ENCODE measurements around the gene TSPAN16.

Gene TSPAN16

GRCh38 chr19:11323601-11324078, 27.7 kb downstream of the TSPAN16 start:
- POLR2A ChIA-PET, result interaction anchor here (1.0 to 3.0 kb wide), 2 partner anchors 16 to 51 kb away, joined by 3 to 15 read pairs; partner anchors contain the start of genes RAB3D and SWSAP1

GRCh38 chr19:11324079-11324661, 28.2 kb downstream of the TSPAN16 start:
- Histone ChIP-seq H3K27ac (ENCODE audit: insufficient read depth in 1 of 2, low read depth in 1 of 2, low read length in 2 of 2, poor library complexity in 1 of 2, severe bottlenecking in 2 of 2) (peak overlapping the region; percentile 87 to 94), H3K4me1 (ENCODE audit: control extremely low read depth in 1 of 4, control insufficient read depth in 4 of 4, insufficient read depth in 4 of 4, low read length in 3 of 4) (peaks cover 26 to 73% (median 70%) of the 10 kb centered on the region in 4 experiments), H3K4me3 (ENCODE audit: control insufficient read depth in 1 of 7, extremely low read depth in 1 of 7, insufficient read depth in 4 of 7, low read depth in 2 of 7, low read length in 6 of 7) (peak overlapping the region in 4 of 7 experiments; percentile 36 to 54 (median 48)), H3K9me3 (ENCODE audit: control extremely low read depth in 1 of 5, control insufficient read depth in 4 of 5, insufficient read depth in 2 of 5, low read depth in 1 of 5, low read length in 4 of 5) (no peaks in the 10 kb centered on the region), H3K36me3 (ENCODE audit: control insufficient read depth in 4 of 4, insufficient read depth in 4 of 4, low read length in 3 of 4) (peaks cover 3 to 36% (median 8%) of the 10 kb centered on the region in 4 experiments), H3K27me3 (replicated peaks in 2 of 5; ENCODE audit: control insufficient read depth in 4 of 5, insufficient read depth in 5 of 5, low read length in 4 of 5) (no peaks in the 10 kb centered on the region)
- ChIA-PET CTCF (interaction anchor here (0.9 to 2.8 kb wide), 7 partner anchors 9 to 59 kb away, joined by 3 to 18 read pairs (median 4); no protein-coding TSS in a partner anchor), POLR2A (interaction anchor here (0.8 to 3.0 kb wide), 3 partner anchors 13 to 28 kb away, joined by 3 to 15 read pairs (median 5); partner anchors contain the start of genes RAB3D and TSPAN16)
- WGBS (ENCODE audit: insufficient coverage), result 0% methylated on average over 9 of the region's 10 CpGs
- peak; percentile 95 to 98 (median 98) for DNase-seq

More at GRCh38 chr19:11323601-11324078, 27.7 kb downstream of the TSPAN16 start:
- Histone ChIP-seq H3K27me3 (replicated peaks in 2 of 5; ENCODE audit: control insufficient read depth in 4 of 5, insufficient read depth in 5 of 5, low read length in 4 of 5) (no peaks in the 10 kb centered on the region), H3K4me1 (ENCODE audit: control extremely low read depth in 1 of 4, control insufficient read depth in 4 of 4, insufficient read depth in 4 of 4, low read length in 3 of 4) (peaks cover 26 to 77% (median 75%) of the 10 kb centered on the region in 4 experiments), H3K27ac (ENCODE audit: insufficient read depth in 1 of 2, low read depth in 1 of 2, low read length in 2 of 2, poor library complexity in 1 of 2, severe bottlenecking in 2 of 2) (peak overlapping the region; percentile 87 to 94), H3K36me3 (ENCODE audit: control insufficient read depth in 4 of 4, insufficient read depth in 4 of 4, low read length in 3 of 4) (peaks cover 3 to 32% (median 8%) of the 10 kb centered on the region in 4 experiments), H3K9me3 (ENCODE audit: control extremely low read depth in 1 of 5, control insufficient read depth in 4 of 5, insufficient read depth in 2 of 5, low read depth in 1 of 5, low read length in 4 of 5) (no peaks in the 10 kb centered on the region), H3K4me3 (ENCODE audit: control insufficient read depth in 1 of 7, extremely low read depth in 1 of 7, insufficient read depth in 4 of 7, low read depth in 2 of 7, low read length in 6 of 7) (peak overlapping the region in 5 of 7 experiments; percentile 10 to 54 (median 47))
- CTCF ChIA-PET, result interaction anchor here (1.1 to 2.8 kb wide), 7 partner anchors 11 to 59 kb away, joined by 3 to 18 read pairs (median 4); no protein-coding TSS in a partner anchor
- 59% methylated on average over 3 of the region's 5 CpGs for WGBS (ENCODE audit: insufficient coverage)
- DNase-seq, result peak in 1 of 3 donors; percentile 27

GRCh38 chr19:11324748-11325389, 28.9 kb downstream of the TSPAN16 start:
- peaks cover 26 to 68% (median 67%) of the 10 kb centered on the region in 4 experiments for H3K4me1 ChIP-seq (ENCODE audit: control extremely low read depth in 1 of 4, control insufficient read depth in 4 of 4, insufficient read depth in 4 of 4, low read length in 3 of 4)
- H3K27ac ChIP-seq (ENCODE audit: insufficient read depth in 1 of 2, low read depth in 1 of 2, low read length in 2 of 2, poor library complexity in 1 of 2, severe bottlenecking in 2 of 2), result peak overlapping the region; percentile 87 to 94
- peaks cover 3 to 41% (median 8%) of the 10 kb centered on the region in 4 experiments for H3K36me3 ChIP-seq (ENCODE audit: control insufficient read depth in 4 of 4, insufficient read depth in 4 of 4, low read length in 3 of 4)
- peak in 1 of 3 donors; percentile 30 for DNase-seq
- H3K27me3 ChIP-seq (replicated peaks in 2 of 5; ENCODE audit: control insufficient read depth in 4 of 5, insufficient read depth in 5 of 5, low read length in 4 of 5), result no peaks in the 10 kb centered on the region
- 67% methylated on average over 8 of the region's 17 CpGs for WGBS (ENCODE audit: insufficient coverage)
- ChIA-PET POLR2A (interaction anchor here (0.8 to 3.0 kb wide), 3 partner anchors 13 to 29 kb away, joined by 3 to 15 read pairs (median 5); partner anchors contain the start of genes RAB3D and TSPAN16), CTCF (interaction anchor here (0.5 to 2.8 kb wide), 10 partner anchors 8 to 82 kb away, joined by 3 to 18 read pairs (median 4); partner anchors contain the start of genes SWSAP1 and TSPAN16)
- H3K4me3 ChIP-seq (ENCODE audit: control insufficient read depth in 1 of 7, extremely low read depth in 1 of 7, insufficient read depth in 4 of 7, low read depth in 2 of 7, low read length in 6 of 7), result peak overlapping the region in 2 of 7 experiments; percentile 32
- H3K9me3 ChIP-seq (ENCODE audit: control extremely low read depth in 1 of 5, control insufficient read depth in 4 of 5, insufficient read depth in 2 of 5, low read depth in 1 of 5, low read length in 4 of 5), result no peaks in the 10 kb centered on the region

- CTCF ChIA-PET, result interaction anchor here (1.2 to 1.7 kb wide), 7 partner anchors 8 to 83 kb away, joined by 3 to 7 read pairs (median 4); partner anchors contain the start of gene SWSAP1
Measured at GRCh38 chr19:11325544-11325943, 29.6 kb downstream of the TSPAN16 start.

GRCh38 chr19:11330127-11330526, 34.2 kb downstream of the TSPAN16 start:
- H3K4me1 ChIP-seq (ENCODE audit: control extremely low read depth in 1 of 4, control insufficient read depth in 4 of 4, insufficient read depth in 4 of 4, low read length in 3 of 4), result peaks cover 2 to 17% (median 15%) of the 10 kb centered on the region in 4 experiments
- H3K36me3 ChIP-seq (ENCODE audit: control insufficient read depth in 4 of 4, insufficient read depth in 4 of 4, low read length in 3 of 4), result peaks cover 3 to 77% (median 19%) of the 10 kb centered on the region in 4 experiments
- H3K9me3 ChIP-seq (ENCODE audit: control extremely low read depth in 1 of 5, control insufficient read depth in 4 of 5, insufficient read depth in 2 of 5, low read depth in 1 of 5, low read length in 4 of 5), result no peaks in the 10 kb centered on the region
- DNase-seq, result no peak
- H3K27me3 ChIP-seq (replicated peaks in 2 of 5; ENCODE audit: control insufficient read depth in 4 of 5, insufficient read depth in 5 of 5, low read length in 4 of 5), result no peaks in the 10 kb centered on the region
- H3K4me3 ChIP-seq (ENCODE audit: control insufficient read depth in 1 of 7, extremely low read depth in 1 of 7, insufficient read depth in 4 of 7, low read depth in 2 of 7, low read length in 6 of 7), result no peak overlapping the region
- ChIA-PET POLR2A (no interaction called here), CTCF (interaction anchor here (1.6 kb wide), 1 partner anchor 33 kb away, joined by 5 read pairs; no protein-coding TSS in a partner anchor)
- H3K27ac ChIP-seq (ENCODE audit: insufficient read depth in 1 of 2, low read depth in 1 of 2, low read length in 2 of 2, poor library complexity in 1 of 2, severe bottlenecking in 2 of 2), result no peak overlapping the region
- WGBS (ENCODE audit: insufficient coverage), result 91% methylated on average over 4 of the region's 4 CpGs

More at GRCh38 chr19:11325544-11325943, 29.6 kb downstream of the TSPAN16 start:
- no peak for DNase-seq
- POLR2A ChIA-PET, result interaction anchor here (1.6 kb wide), 1 partner anchor 30 kb away, joined by 5 read pairs; the partner anchor contains the start of gene TSPAN16
- Histone ChIP-seq H3K9me3 (ENCODE audit: control extremely low read depth in 1 of 5, control insufficient read depth in 4 of 5, insufficient read depth in 2 of 5, low read depth in 1 of 5, low read length in 4 of 5) (no peaks in the 10 kb centered on the region), H3K27ac (ENCODE audit: insufficient read depth in 1 of 2, low read depth in 1 of 2, low read length in 2 of 2, poor library complexity in 1 of 2, severe bottlenecking in 2 of 2) (peak overlapping the region; percentile 42 to 49), H3K4me3 (ENCODE audit: control insufficient read depth in 1 of 7, extremely low read depth in 1 of 7, insufficient read depth in 4 of 7, low read depth in 2 of 7, low read length in 6 of 7) (no peak overlapping the region), H3K4me1 (ENCODE audit: control extremely low read depth in 1 of 4, control insufficient read depth in 4 of 4, insufficient read depth in 4 of 4, low read length in 3 of 4) (peaks cover 26 to 63% (median 61%) of the 10 kb centered on the region in 4 experiments), H3K27me3 (replicated peaks in 2 of 5; ENCODE audit: control insufficient read depth in 4 of 5, insufficient read depth in 5 of 5, low read length in 4 of 5) (no peaks in the 10 kb centered on the region), H3K36me3 (ENCODE audit: control insufficient read depth in 4 of 4, insufficient read depth in 4 of 4, low read length in 3 of 4) (peaks cover 3 to 46% (median 11%) of the 10 kb centered on the region in 4 experiments)
- 93% methylated on average over 5 of the region's 7 CpGs for WGBS (ENCODE audit: insufficient coverage)

- H3K4me1 ChIP-seq (ENCODE audit: control extremely low read depth in 1 of 4, control insufficient read depth in 4 of 4, insufficient read depth in 4 of 4, low read length in 3 of 4), result peaks cover 0 to 6% (median 4%) of the 10 kb centered on the region in 4 experiments
- POLR2A ChIA-PET, result no interaction called here
- DNase-seq, result no peak
- H3K4me3 ChIP-seq (ENCODE audit: control insufficient read depth in 1 of 7, extremely low read depth in 1 of 7, insufficient read depth in 4 of 7, low read depth in 2 of 7, low read length in 6 of 7), result no peak overlapping the region
- H3K27ac ChIP-seq (ENCODE audit: insufficient read depth in 1 of 2, low read depth in 1 of 2, low read length in 2 of 2, poor library complexity in 1 of 2, severe bottlenecking in 2 of 2), result no peak overlapping the region
- H3K9me3 ChIP-seq (ENCODE audit: control extremely low read depth in 1 of 5, control insufficient read depth in 4 of 5, insufficient read depth in 2 of 5, low read depth in 1 of 5, low read length in 4 of 5), result no peaks in the 10 kb centered on the region
- CTCF ChIA-PET, result interaction anchor here (1.1 to 3.2 kb wide), 4 partner anchors 10 to 49 kb away, joined by 3 to 12 read pairs (median 5); partner anchors contain the start of genes CCDC159 and TMEM205
- H3K36me3 ChIP-seq (ENCODE audit: control insufficient read depth in 4 of 4, insufficient read depth in 4 of 4, low read length in 3 of 4), result peaks cover 0 to 82% (median 26%) of the 10 kb centered on the region in 4 experiments
- H3K27me3 ChIP-seq (replicated peaks in 2 of 5; ENCODE audit: control insufficient read depth in 4 of 5, insufficient read depth in 5 of 5, low read length in 4 of 5), result no peaks in the 10 kb centered on the region
- WGBS (ENCODE audit: insufficient coverage), result 100% methylated on average over 4 of the region's 4 CpGs
Measured at GRCh38 chr19:11331502-11331901, 35.5 kb downstream of the TSPAN16 start.
